ENCODE measurements around the gene FOXL2. TPM values are rescaled to one million over a fixed set of nuclear protein-coding genes. Genes with fewer than 3 reads are reported as not detected.

Gene FOXL2
- total and polyA plus RNA-seq, 7 experiments from 2014 or later = not detected

DNA sequence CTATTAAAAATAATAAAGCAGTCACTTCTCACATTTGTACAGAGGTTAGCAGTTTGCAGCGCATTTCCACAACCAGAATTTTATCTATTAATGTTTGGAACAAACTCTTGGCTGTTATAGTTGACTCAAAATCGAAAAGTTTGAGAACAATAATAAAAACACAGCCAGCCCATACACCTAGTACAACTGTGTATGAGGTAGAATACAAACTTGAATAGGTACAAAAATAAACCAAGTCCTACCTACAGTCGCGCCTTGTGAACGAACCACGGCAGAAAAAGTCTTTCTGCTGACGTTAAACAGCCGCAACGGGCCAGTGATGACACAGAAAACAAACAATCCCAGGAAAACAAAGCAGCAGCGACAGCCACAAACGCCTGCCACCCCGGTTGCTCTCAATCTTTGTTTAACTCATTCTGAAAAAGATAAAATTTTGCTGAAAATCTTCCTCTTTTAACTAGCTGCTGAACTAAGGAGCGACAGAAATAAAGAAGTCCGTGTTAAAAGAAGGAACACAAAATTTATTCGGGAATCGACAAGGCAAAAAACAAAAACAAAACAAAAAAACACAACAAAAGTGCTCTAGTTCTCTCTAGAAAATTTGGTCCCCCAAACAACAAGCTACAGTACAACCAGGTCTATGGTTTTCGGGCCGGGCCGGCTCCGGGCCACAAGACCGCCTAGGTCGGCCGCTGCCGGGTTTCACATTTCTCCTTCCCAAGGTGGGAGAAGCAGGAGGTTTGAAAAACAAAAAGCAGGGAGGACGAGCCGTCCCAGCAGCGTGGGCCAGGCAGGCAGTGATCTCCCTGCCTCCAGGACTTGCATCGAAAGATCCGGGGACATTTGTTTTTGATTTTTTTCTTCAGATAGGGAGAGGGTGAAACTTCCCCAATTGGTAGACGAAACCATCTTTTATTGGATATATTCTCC lies 2.9 kb downstream of the FOXL2 start:
- ChIA-PET POLR2A (no interaction called here), CTCF (no interaction called here)
- Histone ChIP-seq H3K27me3 (ENCODE audit: control insufficient read depth in 2 of 2, insufficient read depth in 2 of 2, low read length in 2 of 2) (peaks cover 13 to 78% of the 10 kb centered on the region in 2 donors), H3K9me3 (ENCODE audit: control insufficient read depth in 2 of 3, low read length in 3 of 3) (no peaks in the 10 kb centered on the region), H3K27ac (ENCODE audit: low read depth, low read length) (no peak overlapping the region), H3K4me3 (ENCODE audit: low read length) (no peak overlapping the region), H3K36me3 (ENCODE audit: control insufficient read depth in 2 of 3, insufficient read depth in 3 of 3, low read length in 3 of 3) (no peaks in the 10 kb centered on the region), H3K4me1 (ENCODE audit: control insufficient read depth in 2 of 2, insufficient read depth in 2 of 2, low read length in 2 of 2) (peaks cover 14 to 15% of the 10 kb centered on the region in 2 donors)
- Mint-ChIP-seq H3K27me3 (peaks cover 66 to 92% (median 84%) of the 10 kb centered on the region in 5 donors), H3K36me3 (peaks cover 0 to 2% (median 0%) of the 10 kb centered on the region in 5 donors), H3K27ac (peak overlapping the region in 2 of 9 donors; percentile 28 to 71), H3K4me1 (peaks cover 26 to 50% (median 33%) of the 10 kb centered on the region in 7 donors), H3K9me3 (peaks cover 0 to 4% (median 0%) of the 10 kb centered on the region in 11 donors), H3K4me3 (peak overlapping the region; percentile 48 to 95 (median 82))
- no peak for ATAC-seq
- intact Hi-C loops (cut with micrococcal nuclease) = no loop called here
- DNase-seq = peak in 1 of 9 donors; percentile 19

DNA sequence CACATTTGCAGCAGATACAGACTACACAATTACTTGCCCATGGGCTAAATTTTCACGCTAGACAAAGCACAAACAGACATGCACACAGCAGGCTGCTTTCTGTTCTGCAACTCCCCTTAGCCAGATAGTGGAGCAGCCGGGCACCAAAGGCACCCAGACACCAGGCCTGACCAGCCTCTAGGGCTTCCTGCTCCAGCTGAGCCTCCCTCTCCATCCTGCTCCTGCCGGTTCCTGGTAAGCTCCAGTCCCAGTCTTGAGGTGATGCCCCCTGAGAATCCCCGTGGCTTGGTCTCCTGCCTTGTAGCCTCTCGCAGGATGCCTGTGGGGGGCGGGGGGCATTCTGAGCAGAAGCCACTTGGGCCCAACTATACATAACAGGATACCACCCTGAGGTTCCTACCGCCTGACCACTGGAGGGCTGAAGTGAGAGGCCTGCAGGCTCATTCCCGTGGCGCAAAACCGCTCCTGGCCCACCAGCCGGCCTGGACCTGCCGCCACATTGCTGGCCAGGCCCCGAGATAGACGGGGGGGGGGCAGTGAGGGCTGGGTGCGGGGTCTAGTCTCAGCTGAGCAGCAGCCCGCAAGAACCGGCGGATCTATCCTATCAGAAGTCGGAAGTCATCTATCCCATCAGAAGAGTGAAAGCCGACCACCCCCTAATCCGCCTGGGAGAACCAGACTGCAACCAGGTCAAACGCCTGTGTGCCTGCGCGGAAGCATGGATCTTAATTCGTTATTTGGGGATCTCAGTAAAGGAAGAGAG lies 3.9 kb downstream of the FOXL2 start:
- H3K4me3 ChIP-seq (ENCODE audit: low read length) = no peak overlapping the region
- H3K4me1 ChIP-seq (ENCODE audit: control insufficient read depth in 2 of 2, insufficient read depth in 2 of 2, low read length in 2 of 2) = peaks cover 21 to 24% of the 10 kb centered on the region in 2 donors
- Mint-ChIP-seq H3K4me3 (peak overlapping the region in 4 of 10 donors; percentile 61 to 90 (median 80)), H3K27me3 (peaks cover 63 to 92% (median 84%) of the 10 kb centered on the region in 5 donors), H3K4me1 (peaks cover 31 to 55% (median 37%) of the 10 kb centered on the region in 7 donors), H3K9me3 (peaks cover 0 to 4% (median 0%) of the 10 kb centered on the region in 11 donors), H3K36me3 (peaks cover 0 to 2% (median 0%) of the 10 kb centered on the region in 5 donors), H3K27ac (no peak overlapping the region)
- H3K36me3 ChIP-seq (ENCODE audit: control insufficient read depth in 2 of 3, insufficient read depth in 3 of 3, low read length in 3 of 3) = no peaks in the 10 kb centered on the region
- H3K27ac ChIP-seq (ENCODE audit: low read depth, low read length) = no peak overlapping the region
- CTCF ChIA-PET = no interaction called here
- H3K9me3 ChIP-seq (ENCODE audit: control insufficient read depth in 2 of 3, low read length in 3 of 3) = no peaks in the 10 kb centered on the region
- intact Hi-C loops (cut with micrococcal nuclease) = no loop called here
- peaks cover 13 to 78% of the 10 kb centered on the region in 2 donors for H3K27me3 ChIP-seq (ENCODE audit: control insufficient read depth in 2 of 2, insufficient read depth in 2 of 2, low read length in 2 of 2)
- POLR2A ChIA-PET = no interaction called here
- ATAC-seq (no peak), DNase-seq (no peak)

DNA sequence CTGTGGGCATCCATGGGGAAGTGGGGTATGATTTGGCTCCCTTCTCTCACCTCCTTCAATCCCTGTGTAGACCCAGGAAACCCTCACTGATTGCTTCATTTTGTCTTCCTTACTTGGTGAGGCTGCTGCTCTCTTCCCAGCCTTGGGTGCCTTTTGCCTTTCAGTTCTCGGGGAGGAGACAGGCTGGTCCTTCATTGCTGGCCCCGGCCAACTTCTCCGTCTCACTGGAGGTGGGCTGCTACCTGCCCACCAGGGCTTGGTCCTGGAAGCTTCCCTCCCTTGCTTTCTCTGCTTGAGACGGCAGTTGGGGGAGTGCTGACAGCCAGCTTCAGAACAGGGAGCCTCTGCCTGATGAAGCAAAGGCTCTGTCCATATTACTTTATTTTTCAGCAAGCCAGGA lies 4.7 kb downstream of the FOXL2 start:
- H3K9me3 Mint-ChIP-seq = peaks cover 0 to 4% (median 0%) of the 10 kb centered on the region in 11 donors
- H3K36me3 Mint-ChIP-seq = peaks cover 0 to 2% (median 0%) of the 10 kb centered on the region in 5 donors
- Histone ChIP-seq H3K4me3 (ENCODE audit: low read length) (no peak overlapping the region), H3K27me3 (ENCODE audit: control insufficient read depth in 2 of 2, insufficient read depth in 2 of 2, low read length in 2 of 2) (peaks cover 13 to 78% of the 10 kb centered on the region in 2 donors), H3K27ac (ENCODE audit: low read depth, low read length) (no peak overlapping the region), H3K9me3 (ENCODE audit: control insufficient read depth in 2 of 3, low read length in 3 of 3) (no peaks in the 10 kb centered on the region), H3K36me3 (ENCODE audit: control insufficient read depth in 2 of 3, insufficient read depth in 3 of 3, low read length in 3 of 3) (no peaks in the 10 kb centered on the region), H3K4me1 (ENCODE audit: control insufficient read depth in 2 of 2, insufficient read depth in 2 of 2, low read length in 2 of 2) (peaks cover 27 to 32% of the 10 kb centered on the region in 2 donors)
- no peak overlapping the region for H3K4me3 Mint-ChIP-seq
- no peak overlapping the region for H3K27ac Mint-ChIP-seq
- intact Hi-C loops (cut with micrococcal nuclease) = no loop called here
- CTCF ChIA-PET = interaction anchor here (1.0 kb wide), 1 partner anchor 9 kb away, joined by 3 read pairs; no protein-coding TSS in a partner anchor
- peaks cover 62 to 92% (median 83%) of the 10 kb centered on the region in 5 donors for H3K27me3 Mint-ChIP-seq
- no peak for ATAC-seq
- H3K4me1 Mint-ChIP-seq = peaks cover 30 to 55% (median 38%) of the 10 kb centered on the region in 7 donors
- no peak for DNase-seq
- POLR2A ChIA-PET = no interaction called here

DNA sequence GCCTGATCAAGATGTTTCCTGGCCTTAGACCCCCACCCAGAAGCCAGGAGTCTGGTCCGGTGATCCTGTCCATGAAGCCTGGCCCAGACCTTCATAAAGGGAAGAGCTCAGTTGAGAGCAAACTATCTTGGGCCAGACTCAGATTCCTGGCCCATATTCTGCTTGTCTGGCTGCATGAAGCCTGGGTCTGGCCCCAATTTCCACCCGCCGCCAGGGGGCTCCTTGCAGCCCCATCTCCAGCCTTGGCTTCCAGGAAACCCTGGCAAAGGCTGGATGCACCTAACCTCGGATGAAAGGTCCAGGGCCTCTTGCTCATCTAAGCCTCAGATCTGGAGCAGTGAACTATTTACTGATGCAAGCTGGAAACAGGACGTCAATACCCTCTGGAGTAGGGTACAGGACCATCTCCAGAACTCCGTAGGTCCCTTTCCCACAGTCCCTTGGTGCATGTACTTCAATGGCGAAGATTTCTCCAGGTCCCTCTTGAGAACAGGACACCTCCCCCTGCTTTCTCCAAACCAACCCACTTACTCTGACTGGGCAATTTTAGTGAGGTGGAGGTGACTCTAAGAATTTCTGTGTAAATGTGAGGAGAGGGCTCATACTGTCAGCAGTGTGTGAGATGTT lies 5.6 kb downstream of the FOXL2 start:
- Mint-ChIP-seq H3K4me1 (peaks cover 31 to 60% (median 43%) of the 10 kb centered on the region in 7 donors), H3K9me3 (peaks cover 0 to 4% (median 0%) of the 10 kb centered on the region in 11 donors), H3K27me3 (peaks cover 66 to 94% (median 85%) of the 10 kb centered on the region in 5 donors), H3K4me3 (peak overlapping the region in 1 of 10 donors; percentile 15), H3K27ac (no peak overlapping the region), H3K36me3 (peaks cover 0 to 2% (median 0%) of the 10 kb centered on the region in 5 donors)
- peaks cover 18 to 80% of the 10 kb centered on the region in 2 donors for H3K27me3 ChIP-seq (ENCODE audit: control insufficient read depth in 2 of 2, insufficient read depth in 2 of 2, low read length in 2 of 2)
- no peaks in the 10 kb centered on the region for H3K9me3 ChIP-seq (ENCODE audit: control insufficient read depth in 2 of 3, low read length in 3 of 3)
- ChIA-PET POLR2A (no interaction called here), CTCF (interaction anchor here (1.0 kb wide), 1 partner anchor 8 kb away, joined by 3 read pairs; no protein-coding TSS in a partner anchor)
- no peaks in the 10 kb centered on the region for H3K36me3 ChIP-seq (ENCODE audit: control insufficient read depth in 2 of 3, insufficient read depth in 3 of 3, low read length in 3 of 3)
- H3K27ac ChIP-seq (ENCODE audit: low read depth, low read length) = no peak overlapping the region
- no peak for DNase-seq
- no peak overlapping the region for H3K4me3 ChIP-seq (ENCODE audit: low read length)
- intact Hi-C loops (cut with micrococcal nuclease) = no loop called here
- H3K4me1 ChIP-seq (ENCODE audit: control insufficient read depth in 2 of 2, insufficient read depth in 2 of 2, low read length in 2 of 2) = peaks cover 27 to 41% of the 10 kb centered on the region in 2 donors
- ATAC-seq = no peak

DNA sequence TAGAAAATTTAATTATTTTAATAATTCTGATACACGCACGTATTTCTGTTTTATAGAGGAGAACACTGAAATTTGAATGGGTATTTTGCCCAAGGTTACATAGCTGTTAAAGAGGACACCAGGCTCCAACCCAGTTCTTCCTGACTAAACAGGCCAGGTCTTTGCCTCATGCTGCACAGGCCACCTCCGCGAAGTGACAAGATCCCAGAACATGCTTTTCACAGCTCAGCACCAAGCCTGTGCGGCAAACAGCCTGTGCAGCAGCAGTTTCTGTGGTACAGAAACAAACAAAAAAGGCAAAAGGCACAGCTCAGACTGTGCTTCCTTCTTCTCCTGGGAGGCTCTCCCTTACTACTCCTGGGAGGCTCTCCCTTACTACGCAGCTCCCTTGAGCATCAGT lies 6.5 kb downstream of the FOXL2 start:
- Mint-ChIP-seq H3K4me1 (peaks cover 34 to 65% (median 51%) of the 10 kb centered on the region in 7 donors), H3K27me3 (peaks cover 70 to 98% (median 93%) of the 10 kb centered on the region in 5 donors), H3K4me3 (peak overlapping the region in 1 of 10 donors; percentile 43), H3K27ac (no peak overlapping the region), H3K9me3 (peaks cover 0 to 4% (median 0%) of the 10 kb centered on the region in 11 donors), H3K36me3 (peaks cover 0 to 2% (median 0%) of the 10 kb centered on the region in 5 donors)
- DNase-seq = no peak
- ChIA-PET CTCF (interaction anchor here (1.0 kb wide), 1 partner anchor 22 kb away, joined by 3 read pairs; no protein-coding TSS in a partner anchor), POLR2A (no interaction called here)
- Histone ChIP-seq H3K36me3 (ENCODE audit: control insufficient read depth in 2 of 3, insufficient read depth in 3 of 3, low read length in 3 of 3) (no peaks in the 10 kb centered on the region), H3K27me3 (ENCODE audit: control insufficient read depth in 2 of 2, insufficient read depth in 2 of 2, low read length in 2 of 2) (peaks cover 20 to 82% of the 10 kb centered on the region in 2 donors), H3K4me3 (ENCODE audit: low read length) (no peak overlapping the region), H3K27ac (ENCODE audit: low read depth, low read length) (no peak overlapping the region), H3K4me1 (ENCODE audit: control insufficient read depth in 2 of 2, insufficient read depth in 2 of 2, low read length in 2 of 2) (peaks cover 27 to 46% of the 10 kb centered on the region in 2 donors), H3K9me3 (ENCODE audit: control insufficient read depth in 2 of 3, low read length in 3 of 3) (no peaks in the 10 kb centered on the region)
- intact Hi-C loops (cut with micrococcal nuclease) = no loop called here
- ATAC-seq = no peak
